Body of pancreas (tissue), 4 donors: ENCODE measurements around the gene KLHDC7B. TPM values are rescaled to one million over a fixed set of nuclear protein-coding genes. Genes with fewer than 3 reads are reported as not detected.
"Not testable (repeated sequence)": the region's sequence is repeated elsewhere in the genome, so short reads cannot be mapped to it uniquely, and the experiment has no call there.

Experiments
- ATAC-seq: fragments of 150-250 bp; one replicate; pipeline ENCODE4 v1.9.1; 2016
- DNase-seq, 4 donors: peaks; one replicate each; pipeline ENCODE4 v3.0.0-alpha.2; 2019
- H3K27ac ChIP-seq, 4 donors: fragments of 200-600 bp; sonication (generic); 1 replicate in 3 of 4; 2 replicates in 1 of 4; pipeline versions ENCODE4 v1.5.1 to v1.6.1; 2016 to 2019; ENCODE audit warnings: mild to moderate bottlenecking in 1 of 4, mixed read lengths in 1 of 4, moderate library complexity in 1 of 4
- H3K27me3 ChIP-seq, 2 donors: fragments of 200-600 bp; sonication (generic); one replicate each; pipeline ENCODE4 v1.6.0; 2016; ENCODE audit warnings: mild to moderate bottlenecking in 1 of 2
- H3K36me3 ChIP-seq, 2 donors: fragments of 200-600 bp; sonication (generic); replicated peaks in 1 of 2; 2 replicates each; pipeline ENCODE4 v1.5.1; 2016; ENCODE audit warnings: low read depth in 2 of 2; ENCODE audit not compliant: insufficient read depth in 1 of 2
- H3K4me1 ChIP-seq: fragments of 200-600 bp; sonication (generic); one replicate; pipeline ENCODE4 v1.6.0; 2016
- H3K4me3 ChIP-seq, 2 donors: fragments of 200-600 bp; sonication (generic); 1 replicate in 1 of 2; 2 replicates in 1 of 2; pipeline ENCODE4 v1.5.1; 2016 to 2019
- H3K9me3 ChIP-seq, 3 donors: fragments of 200-600 bp; sonication (generic); 1 replicate in 2 of 3; 2 replicates in 1 of 3; pipeline ENCODE4 v1.5.1; 2016
- POLR2A ChIP-seq, 3 donors: fragments of 450-650 bp; IDR thresholded peaks; one replicate each; pipeline ENCODE4 v1.6.1; 2016; ENCODE audit warnings: antibody characterized with exemption in 3 of 3, mild to moderate bottlenecking in 2 of 3
- WGBS, 2 donors: methylation state at CpG; one replicate each; pipeline ENCODE4 v1.1.5; 2017; 5-methylcytosine and 5-hydroxymethylcytosine counted together
- intact Hi-C: fragments of 100-400 bp; cut with DNase I; formaldehyde crosslinking; loops from one replicate; pipeline ENCODE4 v1.15.1; 2023
- total RNA-seq, 2 donors: library from RNA; depleted of rRNA; stranded (reverse); fragments of >200 nt; gene quantifications; one replicate each; pipeline ENCODE4 v1.1.0, GENCODE V29; 2016
- TF ChIP-seq, protein P1 (sequence below), 7 experiments: fragments of 450-650 bp in 4 of 7; fragments of 200-600 bp in 3 of 7; sonication (generic) in 3 of 7; IDR thresholded peaks; one replicate each; pipeline ENCODE4 v1.5.1; 2016 to 2019; ENCODE audit warnings: antibody characterized with exemption in 7 of 7

The KLHDC7B gene
- total RNA-seq, 2 donors from 2014 or later, result not detected

GRCh38 chr22:50541667-50542026 is 4.1 kb upstream of the KLHDC7B start:
- H3K27ac ChIP-seq, result peak overlapping the region in 1 of 4 donors; percentile 90
- H3K27me3 ChIP-seq, H3K4me3 ChIP-seq, H3K36me3 ChIP-seq, H3K9me3 ChIP-seq, intact Hi-C loops, ATAC-seq: not testable (repeated sequence)
- H3K4me1 ChIP-seq, result peaks cover 22% of the 10 kb centered on the region
- whole genome bisulfite sequencing, 2 donors, result 67 to 75% methylated on average over 5 of the region's 5 CpGs
- TF ChIP-seq POLR2A (IDR thresholded peaks at IDR 0.05), result peak in 1 of 3 donors; percentile 35
- DNase-seq, result peak in 1 of 4 donors; percentile 67

- Histone ChIP-seq H3K9me3 (no peaks in the 10 kb centered on the region), H3K27ac (peak overlapping the region in 1 of 4 donors; percentile 90), H3K4me3 (no peak overlapping the region), H3K4me1 (peaks cover 22% of the 10 kb centered on the region), H3K36me3 (no peaks in the 10 kb centered on the region), H3K27me3 (peaks cover 0 to 10% of the 10 kb centered on the region in 2 donors)
- ATAC-seq, result no peak
- 71 to 88% methylated on average over 19 of the region's 19 CpGs for WGBS, 2 donors
- peak in 1 of 4 donors; percentile 61 for DNase-seq
- peak in 1 of 3 donors; percentile 48 for TF ChIP-seq POLR2A (IDR thresholded peaks at IDR 0.05)
- TF ChIP-seq, protein P1, sequence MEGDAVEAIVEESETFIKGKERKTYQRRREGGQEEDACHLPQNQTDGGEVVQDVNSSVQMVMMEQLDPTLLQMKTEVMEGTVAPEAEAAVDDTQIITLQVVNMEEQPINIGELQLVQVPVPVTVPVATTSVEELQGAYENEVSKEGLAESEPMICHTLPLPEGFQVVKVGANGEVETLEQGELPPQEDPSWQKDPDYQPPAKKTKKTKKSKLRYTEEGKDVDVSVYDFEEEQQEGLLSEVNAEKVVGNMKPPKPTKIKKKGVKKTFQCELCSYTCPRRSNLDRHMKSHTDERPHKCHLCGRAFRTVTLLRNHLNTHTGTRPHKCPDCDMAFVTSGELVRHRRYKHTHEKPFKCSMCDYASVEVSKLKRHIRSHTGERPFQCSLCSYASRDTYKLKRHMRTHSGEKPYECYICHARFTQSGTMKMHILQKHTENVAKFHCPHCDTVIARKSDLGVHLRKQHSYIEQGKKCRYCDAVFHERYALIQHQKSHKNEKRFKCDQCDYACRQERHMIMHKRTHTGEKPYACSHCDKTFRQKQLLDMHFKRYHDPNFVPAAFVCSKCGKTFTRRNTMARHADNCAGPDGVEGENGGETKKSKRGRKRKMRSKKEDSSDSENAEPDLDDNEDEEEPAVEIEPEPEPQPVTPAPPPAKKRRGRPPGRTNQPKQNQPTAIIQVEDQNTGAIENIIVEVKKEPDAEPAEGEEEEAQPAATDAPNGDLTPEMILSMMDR (IDR thresholded peaks at IDR 0.05), result no peak
- intact Hi-C loops, result no loop called here
These were observed 3.2 kb upstream of the KLHDC7B start for GRCh38 chr22:50542416-50542927.

- peak; percentile 53 for ATAC-seq
- TF ChIP-seq POLR2A (IDR thresholded peaks at IDR 0.05), result peak in 1 of 3 donors; percentile 25
- TF ChIP-seq, protein P1 (IDR thresholded peaks at IDR 0.05), result peak in 6 of 7 experiments; percentile 32 to 61 (median 50)
- peaks cover 31% of the 10 kb centered on the region for H3K4me1 ChIP-seq
These were observed 1.5 kb upstream of the KLHDC7B start for GRCh38 chr22:50544078-50544745.

GRCh38 chr22:50544746-50545253 is 899 bp upstream of the KLHDC7B start:
- no peaks in the 10 kb centered on the region for H3K36me3 ChIP-seq
- no peak overlapping the region for H3K4me3 ChIP-seq
- ATAC-seq (peak; percentile 9), DNase-seq (peak in 2 of 4 donors; percentile 46 to 50)
- H3K4me1 ChIP-seq, result peaks cover 25% of the 10 kb centered on the region
- H3K27ac ChIP-seq, result peak overlapping the region in 3 of 4 donors; percentile 22 to 90 (median 42)
- peaks cover 0 to 23% of the 10 kb centered on the region in 2 donors for H3K27me3 ChIP-seq
- WGBS, 2 donors, result 62 to 80% methylated on average over 4 to 5 of the region's 5 CpGs
- H3K9me3 ChIP-seq, result no peaks in the 10 kb centered on the region
- intact Hi-C loops, result no loop called here
- no peak for TF ChIP-seq POLR2A (IDR thresholded peaks at IDR 0.05)
- TF ChIP-seq, protein P1 (IDR thresholded peaks at IDR 0.05), result no peak

More at GRCh38 chr22:50544078-50544745, 1.5 kb upstream of the KLHDC7B start:
- Histone ChIP-seq H3K9me3 (no peaks in the 10 kb centered on the region), H3K36me3 (no peaks in the 10 kb centered on the region), H3K27me3 (peaks cover 0 to 23% of the 10 kb centered on the region in 2 donors), H3K27ac (peak overlapping the region; percentile 22 to 90 (median 39)), H3K4me3 (no peak overlapping the region)
- WGBS, 2 donors, result 7 to 23% methylated on average over 17 to 52 of the region's 52 CpGs
- intact Hi-C loops, result no loop called here
- DNase-seq, result peak; percentile 69 to 82 (median 77)
